Panc1 (cell line): ENCODE measurements around the gene ASB5. TPM values are rescaled to one million over a fixed set of nuclear protein-coding genes. Genes with fewer than 3 reads are reported as not detected.

Experiments used
- ATAC-seq: fragments of 200-7000 bp; cut with Tn5 transposase; 2 replicates; pipeline ENCODE4 v1.9.1; 2020; ENCODE audit warnings: mild to moderate bottlenecking, moderate library complexity
- BruUV-seq: library from RNA; stranded (reverse); fragments of 400-500 nt; replicated peaks from 2 replicates; lab custom pipeline; 2021; lab: Mats Ljungman, UMichigan
- CTCF ChIA-PET: fragments of 300-600 bp; sonication (Branson Sonifier 250); formaldehyde crosslinking; loops from one replicate; lab custom pipeline; 2022; ENCODE audit warnings: antibody characterized with exemption; lab: Charles Lee
- POLR2A ChIA-PET: fragments of 300-600 bp; sonication (Branson Sonifier 250); formaldehyde crosslinking; loops from one replicate; lab custom pipeline; 2022; ENCODE audit warnings: antibody characterized with exemption; lab: Charles Lee
- DNase-seq: peaks from one replicate; pipeline ENCODE4 v3.0.0-alpha.2; 2010; ENCODE audit warnings: low read depth, low spot score
- H3K27ac ChIP-seq: 2 replicates; pipeline ENCODE4 v1.5.1; 2011; ENCODE audit warnings: mild to moderate bottlenecking, low read length, inconsistent platforms
- H3K27me3 ChIP-seq: fragments of 200-500 bp; sonication (Bioruptor generic); 2 replicates; pipeline ENCODE4 v1.6.0; 2014; ENCODE audit warnings: low read length, inconsistent platforms; ENCODE audit not compliant: control insufficient read depth, insufficient read depth
- H3K36me3 ChIP-seq: fragments of 200-500 bp; sonication (Bioruptor generic); 2 replicates; pipeline ENCODE4 v1.5.1; 2014; ENCODE audit warnings: inconsistent platforms, mild to moderate bottlenecking, low read length, moderate library complexity; ENCODE audit not compliant: control insufficient read depth, insufficient read depth
- H3K4me1 ChIP-seq: 2 replicates; pipeline ENCODE4 v1.5.1; 2011; ENCODE audit warnings: inconsistent platforms, mild to moderate bottlenecking, low read length, moderate library complexity; ENCODE audit not compliant: control insufficient read depth, insufficient read depth
- H3K4me3 ChIP-seq, 2 experiments: 2 replicates each; pipeline ENCODE4 v1.5.1; 2011 to 2012; ENCODE audit warnings: low read depth in 2 of 2, low read length in 2 of 2, mild to moderate bottlenecking in 2 of 2, inconsistent platforms in 1 of 2, moderate library complexity in 1 of 2
- H3K9me3 ChIP-seq: fragments of 200-500 bp; sonication (Bioruptor generic); 2 replicates; pipeline ENCODE4 v1.5.1; 2014; ENCODE audit warnings: low read depth, mild to moderate bottlenecking, inconsistent platforms, low read length, moderate library complexity; ENCODE audit not compliant: control insufficient read depth, insufficient read depth
- POLR2AphosphoS5 ChIP-seq: IDR thresholded peaks from 2 replicates; pipeline ENCODE4 v1.6.1; 2012; ENCODE audit warnings: mild to moderate bottlenecking, low read depth, low read length, moderate library complexity
- SIN3A ChIP-seq: IDR thresholded peaks from 2 replicates; pipeline ENCODE4 v1.6.1; 2012; ENCODE audit warnings: low read depth, mild to moderate bottlenecking, low read length, moderate library complexity, borderline replicate concordance; ENCODE audit not compliant: insufficient read depth
- TCF7L2 ChIP-seq: IDR thresholded peaks from 2 replicates; pipeline ENCODE4 v1.6.1; 2011; ENCODE audit warnings: mild to moderate bottlenecking, low read depth, low read length, inconsistent platforms
- in situ Hi-C: cut with HindIII; loops from 2 replicates; pipeline ENCODE4 v1.10.0; 2016; ENCODE audit warnings: low sequenced_read_pairs, low pct_unique_long_range_greater_than_20kb
- intact Hi-C: fragments of 100-400 bp; cut with micrococcal nuclease; formaldehyde crosslinking; loops from one replicate; pipeline ENCODE4 v1.10.0; 2022; ENCODE audit not compliant: unreplicated experiment
- total RNA-seq: library from RNA; stranded (reverse); gene quantifications from one replicate; pipeline ENCODE4 v1.2.1, GENCODE V29; 2021; ENCODE audit not compliant: unreplicated experiment
- TF ChIP-seq, protein P1 (sequence below), 2 experiments: IDR thresholded peaks; 2 replicates each; pipeline ENCODE4 v1.6.1; 2011 to 2012; ENCODE audit warnings: low read depth in 2 of 2, control low read depth in 1 of 2, low read length in 1 of 2, mild to moderate bottlenecking in 1 of 2, moderate library complexity in 1 of 2; ENCODE audit not compliant: insufficient read depth in 1 of 2
- TF ChIP-seq, protein P2 (sequence below): fragments of 450-650 bp; IDR thresholded peaks from 2 replicates; pipeline ENCODE4 v1.5.1; 2017; ENCODE audit warnings: mild to moderate bottlenecking

ASB5 gene
- total RNA-seq, 1 experiment from 2014 or later = not detected

DNA sequence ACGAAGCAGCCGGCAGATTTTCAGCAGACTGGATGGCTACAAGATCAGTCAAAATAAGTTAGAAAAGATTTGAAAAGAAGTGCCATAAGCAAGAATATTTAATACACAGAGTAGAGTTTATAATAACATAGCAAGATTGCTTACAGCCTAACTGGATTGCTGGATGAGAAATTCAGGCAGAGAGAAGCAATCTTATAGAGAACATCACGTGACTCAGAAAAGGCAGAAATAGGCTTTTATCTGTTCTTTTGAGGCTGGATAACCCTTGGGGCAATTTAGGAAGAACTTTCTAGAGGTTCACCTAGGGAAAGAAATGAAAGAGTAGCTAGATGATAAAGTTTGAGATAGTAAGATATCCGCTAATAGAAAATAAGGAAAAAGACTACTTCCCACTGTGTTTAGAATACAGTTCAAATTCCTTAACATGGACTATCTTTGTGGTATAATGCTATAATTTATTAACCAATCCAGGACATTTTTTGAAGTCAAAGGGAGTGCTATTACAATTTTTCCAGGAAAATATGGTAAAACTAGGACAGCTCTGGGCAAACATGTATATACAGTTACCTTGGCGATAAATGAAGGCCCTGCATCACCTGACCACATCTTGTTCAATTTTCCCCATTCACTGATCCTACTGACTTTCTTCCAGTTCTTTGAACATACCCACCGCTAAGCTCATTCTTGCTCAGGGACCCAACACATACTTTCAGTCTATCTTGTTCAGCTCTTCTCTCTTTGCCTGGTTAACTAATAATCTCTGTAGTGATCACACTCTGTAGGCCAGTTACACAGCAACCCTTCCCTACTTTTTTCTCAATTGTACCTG lies 38.0 kb upstream of the ASB5 start:
- Histone ChIP-seq H3K4me1 (no peaks in the 10 kb centered on the region), H3K4me3 (no peak overlapping the region), H3K27ac (no peak overlapping the region), H3K9me3 (no peaks in the 10 kb centered on the region), H3K36me3 (no peaks in the 10 kb centered on the region), H3K27me3 (no peaks in the 10 kb centered on the region)
- no peak for ATAC-seq
- intact Hi-C loops (no loop called here), in situ Hi-C loops (no loop called here)
- ChIA-PET POLR2A (no interaction called here), CTCF (no interaction called here)
- no TSS peak for BruUV-seq
- DNase-seq = no peak
- TF ChIP-seq, protein P1, sequence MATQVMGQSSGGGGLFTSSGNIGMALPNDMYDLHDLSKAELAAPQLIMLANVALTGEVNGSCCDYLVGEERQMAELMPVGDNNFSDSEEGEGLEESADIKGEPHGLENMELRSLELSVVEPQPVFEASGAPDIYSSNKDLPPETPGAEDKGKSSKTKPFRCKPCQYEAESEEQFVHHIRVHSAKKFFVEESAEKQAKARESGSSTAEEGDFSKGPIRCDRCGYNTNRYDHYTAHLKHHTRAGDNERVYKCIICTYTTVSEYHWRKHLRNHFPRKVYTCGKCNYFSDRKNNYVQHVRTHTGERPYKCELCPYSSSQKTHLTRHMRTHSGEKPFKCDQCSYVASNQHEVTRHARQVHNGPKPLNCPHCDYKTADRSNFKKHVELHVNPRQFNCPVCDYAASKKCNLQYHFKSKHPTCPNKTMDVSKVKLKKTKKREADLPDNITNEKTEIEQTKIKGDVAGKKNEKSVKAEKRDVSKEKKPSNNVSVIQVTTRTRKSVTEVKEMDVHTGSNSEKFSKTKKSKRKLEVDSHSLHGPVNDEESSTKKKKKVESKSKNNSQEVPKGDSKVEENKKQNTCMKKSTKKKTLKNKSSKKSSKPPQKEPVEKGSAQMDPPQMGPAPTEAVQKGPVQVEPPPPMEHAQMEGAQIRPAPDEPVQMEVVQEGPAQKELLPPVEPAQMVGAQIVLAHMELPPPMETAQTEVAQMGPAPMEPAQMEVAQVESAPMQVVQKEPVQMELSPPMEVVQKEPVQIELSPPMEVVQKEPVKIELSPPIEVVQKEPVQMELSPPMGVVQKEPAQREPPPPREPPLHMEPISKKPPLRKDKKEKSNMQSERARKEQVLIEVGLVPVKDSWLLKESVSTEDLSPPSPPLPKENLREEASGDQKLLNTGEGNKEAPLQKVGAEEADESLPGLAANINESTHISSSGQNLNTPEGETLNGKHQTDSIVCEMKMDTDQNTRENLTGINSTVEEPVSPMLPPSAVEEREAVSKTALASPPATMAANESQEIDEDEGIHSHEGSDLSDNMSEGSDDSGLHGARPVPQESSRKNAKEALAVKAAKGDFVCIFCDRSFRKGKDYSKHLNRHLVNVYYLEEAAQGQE (IDR thresholded peaks at IDR 0.05; ENCODE audit: insufficient read depth in 1 of 2, low read depth in 2 of 2, low read length in 1 of 2) = no peak
- TF ChIP-seq, protein P2, sequence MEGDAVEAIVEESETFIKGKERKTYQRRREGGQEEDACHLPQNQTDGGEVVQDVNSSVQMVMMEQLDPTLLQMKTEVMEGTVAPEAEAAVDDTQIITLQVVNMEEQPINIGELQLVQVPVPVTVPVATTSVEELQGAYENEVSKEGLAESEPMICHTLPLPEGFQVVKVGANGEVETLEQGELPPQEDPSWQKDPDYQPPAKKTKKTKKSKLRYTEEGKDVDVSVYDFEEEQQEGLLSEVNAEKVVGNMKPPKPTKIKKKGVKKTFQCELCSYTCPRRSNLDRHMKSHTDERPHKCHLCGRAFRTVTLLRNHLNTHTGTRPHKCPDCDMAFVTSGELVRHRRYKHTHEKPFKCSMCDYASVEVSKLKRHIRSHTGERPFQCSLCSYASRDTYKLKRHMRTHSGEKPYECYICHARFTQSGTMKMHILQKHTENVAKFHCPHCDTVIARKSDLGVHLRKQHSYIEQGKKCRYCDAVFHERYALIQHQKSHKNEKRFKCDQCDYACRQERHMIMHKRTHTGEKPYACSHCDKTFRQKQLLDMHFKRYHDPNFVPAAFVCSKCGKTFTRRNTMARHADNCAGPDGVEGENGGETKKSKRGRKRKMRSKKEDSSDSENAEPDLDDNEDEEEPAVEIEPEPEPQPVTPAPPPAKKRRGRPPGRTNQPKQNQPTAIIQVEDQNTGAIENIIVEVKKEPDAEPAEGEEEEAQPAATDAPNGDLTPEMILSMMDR = no peak
- TF ChIP-seq SIN3A = no peak
- no peak for TF ChIP-seq TCF7L2
- no peak for TF ChIP-seq POLR2AphosphoS5

DNA sequence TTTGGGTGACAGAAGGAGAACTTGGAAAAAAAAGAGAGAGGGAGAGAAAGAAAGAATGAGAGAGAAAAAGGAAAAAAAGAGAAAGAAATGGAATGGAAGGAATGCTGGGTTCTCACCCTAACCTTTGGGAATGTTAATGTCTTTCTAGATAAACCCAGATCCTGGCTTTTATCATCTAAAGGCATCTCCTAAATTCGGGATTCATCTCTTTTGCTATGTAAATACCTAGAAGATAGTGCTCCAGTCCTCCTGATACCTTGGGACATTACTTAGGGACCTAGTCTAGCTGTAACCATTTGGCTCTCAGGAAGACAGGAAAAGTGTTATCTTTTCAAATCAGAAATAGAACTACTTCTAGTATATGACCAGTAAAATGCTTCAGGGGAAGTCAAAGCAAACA lies 34.9 kb upstream of the ASB5 start:
- intact Hi-C loops = no loop called here
- DNase-seq (no peak), ATAC-seq (no peak)
- ChIA-PET POLR2A (no interaction called here), CTCF (no interaction called here)
- no TSS peak for BruUV-seq
- in situ Hi-C loops = no loop called here
- H3K4me3 ChIP-seq = no peak overlapping the region
- H3K9me3 ChIP-seq = no peaks in the 10 kb centered on the region
- H3K36me3 ChIP-seq = no peaks in the 10 kb centered on the region
- H3K4me1 ChIP-seq = no peaks in the 10 kb centered on the region
- TF ChIP-seq, protein P2 = no peak
- TF ChIP-seq TCF7L2 (no peak), SIN3A (no peak), POLR2AphosphoS5 (no peak)
- TF ChIP-seq, protein P1 (IDR thresholded peaks at IDR 0.05; ENCODE audit: insufficient read depth in 1 of 2, low read depth in 2 of 2, low read length in 1 of 2) = no peak
- no peaks in the 10 kb centered on the region for H3K27me3 ChIP-seq
- no peak overlapping the region for H3K27ac ChIP-seq
